ENCODE data around the gene TCHP.

DNA sequence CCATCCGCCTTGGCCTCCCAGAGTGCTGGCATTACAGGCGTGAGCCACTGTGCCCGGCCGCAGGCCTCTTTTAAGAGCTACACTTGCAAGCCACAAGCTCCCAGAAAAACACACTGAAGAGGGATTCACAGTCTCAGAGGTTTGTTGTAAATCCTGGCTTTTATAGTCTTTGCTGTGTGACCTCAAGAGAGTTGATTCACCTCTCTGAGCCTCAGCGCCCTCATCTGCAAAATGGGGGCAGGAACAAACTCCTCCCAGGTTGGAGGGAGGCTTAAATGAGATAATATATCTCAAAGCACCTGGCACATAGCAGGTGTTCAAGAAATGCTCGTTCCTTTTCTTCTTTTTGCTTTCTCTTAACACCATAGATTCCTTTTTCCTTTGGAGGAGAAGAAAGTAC, 3.9 kb upstream of the TCHP start:
- TF ChIP-seq, protein P1, sequence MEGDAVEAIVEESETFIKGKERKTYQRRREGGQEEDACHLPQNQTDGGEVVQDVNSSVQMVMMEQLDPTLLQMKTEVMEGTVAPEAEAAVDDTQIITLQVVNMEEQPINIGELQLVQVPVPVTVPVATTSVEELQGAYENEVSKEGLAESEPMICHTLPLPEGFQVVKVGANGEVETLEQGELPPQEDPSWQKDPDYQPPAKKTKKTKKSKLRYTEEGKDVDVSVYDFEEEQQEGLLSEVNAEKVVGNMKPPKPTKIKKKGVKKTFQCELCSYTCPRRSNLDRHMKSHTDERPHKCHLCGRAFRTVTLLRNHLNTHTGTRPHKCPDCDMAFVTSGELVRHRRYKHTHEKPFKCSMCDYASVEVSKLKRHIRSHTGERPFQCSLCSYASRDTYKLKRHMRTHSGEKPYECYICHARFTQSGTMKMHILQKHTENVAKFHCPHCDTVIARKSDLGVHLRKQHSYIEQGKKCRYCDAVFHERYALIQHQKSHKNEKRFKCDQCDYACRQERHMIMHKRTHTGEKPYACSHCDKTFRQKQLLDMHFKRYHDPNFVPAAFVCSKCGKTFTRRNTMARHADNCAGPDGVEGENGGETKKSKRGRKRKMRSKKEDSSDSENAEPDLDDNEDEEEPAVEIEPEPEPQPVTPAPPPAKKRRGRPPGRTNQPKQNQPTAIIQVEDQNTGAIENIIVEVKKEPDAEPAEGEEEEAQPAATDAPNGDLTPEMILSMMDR (IDR thresholded peaks at IDR 0.05; ENCODE audit: insufficient read depth, low read length, poor library complexity, severe bottlenecking), result no peak
- no peak for TF ChIP-seq EZH2phosphoT487 (conservative IDR thresholded peaks at IDR 0.05; ENCODE audit: low read length)
